Common myeloid progenitor, CD34-positive (primary cell): ENCODE results near the gene FGFBP1.

Experiments used
- CTCF ChIA-PET: fragments of 350-600 bp; sonication (Branson Sonifier 250); formaldehyde crosslinking; loops from one replicate; lab custom pipeline; 2021; ENCODE audit warnings: antibody characterized with exemption; lab: Charles Lee
- POLR2A ChIA-PET: fragments of 350-600 bp; sonication (Branson Sonifier 250); formaldehyde crosslinking; loops from one replicate; lab custom pipeline; 2021; ENCODE audit warnings: antibody characterized with exemption; lab: Charles Lee
- DNase-seq, 3 donors: peaks; one replicate each; pipeline versions ENCODE4 v3.0.0 to v3.0.0-alpha.2; 2013
- H3K27ac ChIP-seq, 2 experiments: 1 replicate in 1 of 2; 2 replicates in 1 of 2; pipeline ENCODE4 v1.7.0; 2013; ENCODE audit warnings: inconsistent platforms in 2 of 2, low read length in 2 of 2, mild to moderate bottlenecking in 2 of 2, low read depth in 1 of 2, moderate library complexity in 1 of 2; ENCODE audit not compliant: severe bottlenecking in 2 of 2, insufficient read depth in 1 of 2, poor library complexity in 1 of 2
- H3K27me3 ChIP-seq, 5 experiments: replicated peaks in 2 of 5; 1 replicate in 3 of 5; 2 replicates in 2 of 5; pipeline versions ENCODE4 v1.6.1 to v1.7.0; 2013; ENCODE audit warnings: low read length in 4 of 5, mild to moderate bottlenecking in 2 of 5, moderate library complexity in 2 of 5, inconsistent platforms in 1 of 5; ENCODE audit not compliant: insufficient read depth in 5 of 5, control insufficient read depth in 4 of 5
- H3K36me3 ChIP-seq, 4 experiments: 1 replicate in 2 of 4; 2 replicates in 2 of 4; pipeline versions ENCODE4 v1.6.1 to v1.7.0; 2013; ENCODE audit warnings: low read length in 3 of 4, control low read depth in 1 of 4, mild to moderate bottlenecking in 1 of 4; ENCODE audit not compliant: control insufficient read depth in 4 of 4, insufficient read depth in 4 of 4
- H3K4me1 ChIP-seq, 4 experiments: 1 replicate in 3 of 4; 2 replicates in 1 of 4; pipeline versions ENCODE4 v1.6.1 to v1.7.1; 2013; ENCODE audit warnings: low read length in 3 of 4, mild to moderate bottlenecking in 3 of 4, control low read depth in 1 of 4, inconsistent platforms in 1 of 4, moderate library complexity in 1 of 4; ENCODE audit not compliant: control insufficient read depth in 4 of 4, insufficient read depth in 4 of 4; ENCODE audit errors: control extremely low read depth in 1 of 4
- H3K4me3 ChIP-seq, 7 experiments: 1 replicate in 4 of 7; 2 replicates in 3 of 7; pipeline versions ENCODE4 v1.5.1 to v1.7.0; 2013; ENCODE audit warnings: mild to moderate bottlenecking in 7 of 7, low read length in 6 of 7, moderate library complexity in 6 of 7, inconsistent platforms in 2 of 7, low read depth in 2 of 7, control low read depth in 1 of 7; ENCODE audit not compliant: insufficient read depth in 4 of 7, control insufficient read depth in 1 of 7; ENCODE audit errors: extremely low read depth in 1 of 7
- H3K9me3 ChIP-seq, 5 experiments: 1 replicate in 4 of 5; 2 replicates in 1 of 5; pipeline versions ENCODE4 v1.6.1 to v1.7.1; 2013; ENCODE audit warnings: low read length in 4 of 5, mild to moderate bottlenecking in 2 of 5, inconsistent platforms in 1 of 5, low read depth in 1 of 5, moderate library complexity in 1 of 5; ENCODE audit not compliant: control insufficient read depth in 4 of 5, insufficient read depth in 2 of 5; ENCODE audit errors: control extremely low read depth in 1 of 5
- WGBS: methylation state at CpG from one replicate; pipeline ENCODE4 v1.1.5; 2013; ENCODE audit not compliant: insufficient coverage; 5-methylcytosine and 5-hydroxymethylcytosine counted together

The FGFBP1 gene

DNA sequence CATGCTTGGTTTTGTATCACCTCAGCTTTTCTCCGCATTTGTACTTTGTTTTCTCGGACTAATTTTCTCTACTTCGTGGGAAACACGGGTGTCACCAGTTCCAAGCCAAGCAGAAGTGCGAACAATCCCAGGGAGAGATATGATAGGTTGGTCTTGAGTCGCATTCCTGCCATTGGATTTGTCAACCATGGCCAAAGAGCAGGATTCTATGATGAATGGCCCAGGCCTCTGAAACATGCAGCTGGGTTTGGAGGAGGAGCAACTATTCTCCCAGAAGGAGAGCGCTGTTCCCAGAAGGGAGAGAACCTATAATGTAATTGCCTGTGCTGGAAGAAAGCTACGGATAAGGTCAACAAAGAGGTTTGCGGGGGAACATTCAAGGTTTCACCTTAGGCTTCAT is 10.3 kb upstream of the FGFBP1 start:
- CTCF ChIA-PET = interaction anchor here (0.9 to 1.7 kb wide), 2 partner anchors 65 to 143 kb away, joined by 4 read pairs; no protein-coding TSS in a partner anchor

DNA sequence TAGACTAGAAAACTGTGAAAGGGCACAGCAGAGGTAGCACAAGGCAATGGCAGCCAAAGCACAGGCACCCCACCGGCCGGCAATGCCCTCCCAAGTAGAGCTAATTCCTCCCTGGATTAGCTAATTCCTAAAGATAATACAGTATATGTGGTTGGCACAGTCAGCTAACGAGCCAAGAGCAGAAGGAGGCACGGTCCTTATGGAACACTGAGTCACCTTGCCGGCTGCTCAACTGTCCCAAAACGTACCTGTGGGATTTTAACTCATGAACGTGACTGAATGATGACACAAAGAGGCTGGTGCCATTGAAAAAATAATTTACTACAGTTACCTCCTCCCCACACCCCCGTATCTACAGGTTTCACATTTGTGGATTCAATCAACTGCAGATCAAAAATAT is 9.1 kb upstream of the FGFBP1 start:
- ChIA-PET CTCF (interaction anchor here (1.4 to 1.9 kb wide), 2 partner anchors 9 to 68 kb away, joined by 3 to 5 read pairs; no protein-coding TSS in a partner anchor), POLR2A (interaction anchor here (0.6 kb wide), 1 partner anchor 340 kb away, joined by 3 read pairs; no protein-coding TSS in a partner anchor)
- no peak overlapping the region for H3K4me3 ChIP-seq
- H3K4me1 ChIP-seq = no peaks in the 10 kb centered on the region
- no peaks in the 10 kb centered on the region for H3K27me3 ChIP-seq
- H3K9me3 ChIP-seq = no peaks in the 10 kb centered on the region
- H3K27ac ChIP-seq = no peak overlapping the region
- no peak for DNase-seq
- H3K36me3 ChIP-seq = no peaks in the 10 kb centered on the region
- WGBS = 97% methylated on average over 5 of the region's 8 CpGs

More for the DNA sequence above, 10.3 kb upstream of the FGFBP1 start:
- Histone ChIP-seq H3K9me3 (no peaks in the 10 kb centered on the region), H3K4me1 (no peaks in the 10 kb centered on the region), H3K4me3 (no peak overlapping the region), H3K36me3 (no peaks in the 10 kb centered on the region), H3K27me3 (no peaks in the 10 kb centered on the region), H3K27ac (no peak overlapping the region)
- no peak for DNase-seq
- POLR2A ChIA-PET = no interaction called here
- WGBS = 96% methylated on average over 9 of the region's 9 CpGs

DNA sequence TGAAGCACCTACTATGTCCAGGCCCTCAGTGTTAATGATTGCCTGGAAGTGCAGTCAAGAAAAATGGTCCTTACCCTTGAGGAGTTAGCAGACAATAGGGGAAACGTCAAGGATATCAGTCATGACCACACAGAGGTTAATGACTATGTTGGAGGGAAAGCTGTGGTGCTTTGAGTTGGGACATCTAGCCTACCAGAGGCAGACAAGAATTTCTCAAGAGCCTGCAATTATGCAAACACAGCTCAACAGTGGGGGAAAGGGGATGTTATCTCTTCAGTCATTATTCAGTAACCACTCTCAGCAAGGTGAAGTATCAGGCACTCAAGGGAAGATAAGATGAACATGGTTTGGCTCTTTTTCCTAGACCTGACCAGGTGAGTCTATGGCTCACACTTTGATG is 7.0 kb upstream of the FGFBP1 start:
- Histone ChIP-seq H3K4me1 (no peaks in the 10 kb centered on the region), H3K36me3 (no peaks in the 10 kb centered on the region), H3K9me3 (no peaks in the 10 kb centered on the region), H3K27ac (no peak overlapping the region), H3K27me3 (peaks cover 0 to 3% (median 0%) of the 10 kb centered on the region in 5 experiments), H3K4me3 (no peak overlapping the region)
- no peak for DNase-seq
- 80% methylated on average over 1 of the region's 1 CpG for WGBS
- ChIA-PET POLR2A (no interaction called here), CTCF (interaction anchor here (1.4 kb wide), 1 partner anchor 63 kb away, joined by 4 read pairs; no protein-coding TSS in a partner anchor)

DNA sequence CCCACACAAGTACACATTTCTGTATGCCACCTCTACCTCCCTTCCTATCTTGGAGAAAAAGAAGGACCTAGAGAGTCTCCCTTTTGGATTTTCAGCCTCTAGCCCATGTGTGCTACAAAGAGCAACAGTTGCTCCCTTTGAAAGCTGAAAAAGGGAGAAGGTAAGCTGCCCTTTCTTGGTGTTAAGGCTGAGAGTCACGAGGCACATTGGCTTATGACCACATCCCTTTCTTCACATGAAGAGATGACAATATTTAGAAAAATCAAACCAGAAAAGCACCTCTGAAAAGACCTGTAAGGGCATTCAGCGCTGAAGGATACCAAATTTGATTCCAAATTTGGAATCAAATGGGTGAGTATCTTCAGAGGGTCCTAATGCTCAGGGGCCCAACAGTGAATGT is 6.4 kb upstream of the FGFBP1 start:
- ChIA-PET POLR2A (no interaction called here), CTCF (no interaction called here)
- H3K27ac ChIP-seq = no peak overlapping the region
- no peaks in the 10 kb centered on the region for H3K36me3 ChIP-seq
- no peaks in the 10 kb centered on the region for H3K4me1 ChIP-seq
- no peak for DNase-seq
- H3K9me3 ChIP-seq = no peaks in the 10 kb centered on the region
- peaks cover 0 to 3% (median 0%) of the 10 kb centered on the region in 5 experiments for H3K27me3 ChIP-seq
- 100% methylated on average over 1 of the region's 2 CpGs for WGBS
- H3K4me3 ChIP-seq = no peak overlapping the region

DNA sequence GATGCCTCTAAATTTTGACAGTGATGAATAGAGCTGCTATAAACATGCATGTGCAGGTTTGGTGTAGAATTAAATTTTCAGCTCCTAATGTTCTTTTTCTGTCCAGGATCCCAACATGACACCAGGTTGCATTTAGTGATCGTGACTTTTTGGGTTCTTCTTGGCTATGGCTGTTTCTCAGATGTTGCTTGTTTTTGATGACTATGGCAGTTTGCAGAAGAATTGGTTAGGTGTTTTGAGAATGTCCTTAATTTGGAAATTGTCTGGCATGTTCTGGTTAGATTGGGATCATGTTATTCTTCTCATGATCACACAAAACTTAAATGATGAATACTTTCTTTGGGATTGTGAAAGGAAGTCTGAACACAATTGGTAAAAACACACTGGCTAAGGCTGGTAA is 3.7 kb upstream of the FGFBP1 start:
- ChIA-PET CTCF (no interaction called here), POLR2A (no interaction called here)
- no peak for DNase-seq
- Histone ChIP-seq H3K4me3 (no peak overlapping the region), H3K9me3 (no peaks in the 10 kb centered on the region), H3K36me3 (no peaks in the 10 kb centered on the region), H3K4me1 (no peaks in the 10 kb centered on the region), H3K27ac (no peak overlapping the region), H3K27me3 (peaks cover 0 to 6% (median 0%) of the 10 kb centered on the region in 5 experiments)
- no CpG with 5 or more reads among the region's 1 CpG for WGBS

DNA sequence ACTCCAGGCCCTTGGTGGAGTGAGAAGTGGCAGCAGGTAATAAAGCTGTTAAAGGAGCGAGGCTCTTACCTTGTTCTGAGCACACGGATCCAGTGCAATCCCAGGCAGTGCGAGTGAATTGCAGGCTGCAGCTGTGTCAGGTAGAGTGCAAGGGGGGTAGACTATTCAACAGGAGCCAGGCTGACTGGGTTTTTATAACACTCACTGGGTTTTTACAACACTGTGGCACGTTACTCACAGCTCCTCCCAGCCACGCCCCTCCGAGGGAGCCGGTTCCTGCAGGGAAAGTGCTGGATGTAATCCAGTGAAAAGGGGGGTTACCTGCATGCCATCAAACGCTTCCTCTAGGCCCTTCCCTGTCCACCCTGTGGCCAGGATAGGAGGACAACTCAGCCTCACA is 358 bp downstream of the FGFBP1 start:
- POLR2A ChIA-PET = no interaction called here
- Histone ChIP-seq H3K4me1 (no peaks in the 10 kb centered on the region), H3K4me3 (no peak overlapping the region), H3K9me3 (no peaks in the 10 kb centered on the region), H3K27ac (no peak overlapping the region), H3K36me3 (no peaks in the 10 kb centered on the region), H3K27me3 (peaks cover 0 to 8% (median 0%) of the 10 kb centered on the region in 5 experiments)
- no peak for DNase-seq
- WGBS = 70% methylated on average over 8 of the region's 8 CpGs
- CTCF ChIA-PET = interaction anchor here (0.9 to 1.1 kb wide), 4 partner anchors 11 to 55 kb away, joined by 3 to 5 read pairs (median 3); no protein-coding TSS in a partner anchor

DNA sequence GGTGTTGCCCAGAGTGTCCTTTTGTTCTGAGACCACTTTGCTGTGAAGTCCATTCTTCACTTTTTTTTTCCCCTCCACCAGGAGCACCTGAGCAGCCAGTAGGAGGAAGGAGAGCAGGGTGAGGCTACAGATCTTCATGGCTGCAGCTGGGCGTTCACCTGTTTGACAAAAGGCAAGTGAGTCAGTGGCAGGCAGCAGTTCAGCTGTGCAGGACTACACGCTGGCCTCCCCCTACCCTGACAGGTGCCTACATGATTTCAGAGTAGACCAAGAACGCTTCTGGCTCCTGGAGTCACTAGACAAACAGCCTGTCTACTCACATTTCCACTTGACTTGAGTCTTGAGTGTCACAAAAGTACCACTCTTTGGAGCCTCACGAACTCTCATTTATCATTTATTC is 2.0 kb downstream of the FGFBP1 start:
- Histone ChIP-seq H3K27me3 (peaks cover 0 to 5% (median 0%) of the 10 kb centered on the region in 5 experiments), H3K4me3 (no peak overlapping the region), H3K4me1 (no peaks in the 10 kb centered on the region), H3K9me3 (no peaks in the 10 kb centered on the region), H3K27ac (no peak overlapping the region), H3K36me3 (no peaks in the 10 kb centered on the region)
- CTCF ChIA-PET = no interaction called here
- POLR2A ChIA-PET = no interaction called here
- WGBS = 89% methylated on average over 4 of the region's 4 CpGs
- DNase-seq = no peak
